DND-41 (cell line): ENCODE measurements around the gene GLUD1.
"Not testable (repeated sequence)": the region's sequence is repeated elsewhere in the genome, so short reads cannot be mapped to it uniquely, and the experiment has no call there.

Source experiments
- ATAC-seq: fragments of 200-7000 bp; cut with Tn5 transposase; 3 replicates; pipeline ENCODE4 v1.9.1; 2021; ENCODE audit warnings: low read depth; ENCODE audit not compliant: insufficient read depth
- DNase-seq: peaks from one replicate; pipeline ENCODE4 v3.0.0-alpha.2; 2020
- H2AFZ ChIP-seq: 2 replicates; pipeline ENCODE4 v1.6.0; 2012; ENCODE audit warnings: low read depth, low read length
- H3K27ac ChIP-seq: 2 replicates; pipeline ENCODE4 v1.5.1; 2012; ENCODE audit warnings: low read length, inconsistent platforms
- H3K27me3 ChIP-seq: fragments of 200-600 bp; sonication (generic); 2 replicates; pipeline ENCODE4 v1.6.0; 2012; ENCODE audit warnings: low read length, mild to moderate bottlenecking, inconsistent platforms; ENCODE audit not compliant: insufficient read depth, poor library complexity
- H3K36me3 ChIP-seq: 2 replicates; pipeline ENCODE4 v1.5.1; 2012; ENCODE audit warnings: low read length, inconsistent platforms; ENCODE audit not compliant: insufficient read depth
- H3K4me1 ChIP-seq: 2 replicates; pipeline ENCODE4 v1.5.1; 2012; ENCODE audit warnings: mild to moderate bottlenecking, low read length; ENCODE audit not compliant: insufficient read depth
- H3K4me2 ChIP-seq: 2 replicates; pipeline ENCODE4 v1.6.0; 2012; ENCODE audit warnings: mild to moderate bottlenecking, moderate library complexity, low read length, inconsistent platforms; ENCODE audit not compliant: insufficient read depth
- H3K4me3 ChIP-seq, 2 experiments: fragments of 200-600 bp in 1 of 2; shearing (Covaris generic) in 1 of 2; 2 replicates each; pipeline ENCODE4 v1.5.1; 2012 to 2016; ENCODE audit warnings: inconsistent platforms in 2 of 2, low read length in 2 of 2, mild to moderate bottlenecking in 2 of 2, low read depth in 1 of 2, moderate library complexity in 1 of 2
- H3K79me2 ChIP-seq: 2 replicates; pipeline ENCODE4 v1.6.0; 2012; ENCODE audit warnings: low read length, inconsistent platforms; ENCODE audit not compliant: insufficient read depth
- H3K9ac ChIP-seq: 2 replicates; pipeline ENCODE4 v1.6.0; 2012; ENCODE audit warnings: low read depth, mild to moderate bottlenecking, inconsistent platforms, low read length, moderate library complexity
- H3K9me3 ChIP-seq: 2 replicates; pipeline ENCODE4 v1.5.1; 2012; ENCODE audit warnings: low read length, moderate library complexity, mild to moderate bottlenecking, inconsistent platforms; ENCODE audit not compliant: insufficient read depth, severe bottlenecking
- H4K20me1 ChIP-seq: 2 replicates; pipeline ENCODE4 v1.6.0; 2012; ENCODE audit warnings: low read length; ENCODE audit not compliant: insufficient read depth
- EZH2 ChIP-seq: IDR thresholded peaks from 3 replicates; pipeline ENCODE4 v1.6.1; 2012; ENCODE audit warnings: borderline replicate concordance, low read depth, mild to moderate bottlenecking, moderate library complexity, low read length, inconsistent platforms; ENCODE audit not compliant: severe bottlenecking
- TF ChIP-seq, protein P1 (sequence below): IDR thresholded peaks from 2 replicates; pipeline ENCODE4 v1.5.1; 2012; ENCODE audit warnings: borderline replicate concordance, low read length, moderate library complexity, mild to moderate bottlenecking; ENCODE audit not compliant: poor library complexity, severe bottlenecking; ENCODE audit errors: extremely low read depth

Gene GLUD1

DNA sequence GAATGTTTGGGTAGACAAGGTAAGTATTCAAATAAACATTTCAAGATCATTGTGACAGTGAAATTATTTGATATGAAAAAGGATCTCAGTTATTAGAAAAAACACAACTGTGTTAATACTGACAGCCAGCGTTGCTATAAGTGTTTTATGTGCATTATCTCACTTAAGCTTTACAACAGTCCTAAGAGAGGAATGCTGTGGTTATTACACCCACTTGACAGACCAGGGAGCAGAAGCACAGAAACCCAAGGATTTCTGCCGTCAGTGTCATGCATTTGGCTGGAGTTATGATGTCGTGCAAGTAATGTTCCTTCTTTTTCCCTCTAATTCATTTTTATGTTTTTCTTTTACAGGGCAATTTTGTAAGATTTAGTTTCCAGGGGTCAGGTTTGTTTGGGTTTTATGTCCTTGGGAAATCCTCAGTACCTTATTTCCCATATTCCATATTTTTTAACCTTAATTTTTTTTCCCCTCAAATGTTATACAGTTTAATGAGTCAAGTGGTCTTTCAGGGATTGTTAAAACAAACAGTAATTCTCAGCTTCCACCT, 33.0 kb upstream of the GLUD1 start:
- DNase-seq, H3K27me3 ChIP-seq, H3K79me2 ChIP-seq, H3K9me3 ChIP-seq, H3K4me2 ChIP-seq, H2AFZ ChIP-seq, H3K4me1 ChIP-seq, H4K20me1 ChIP-seq, H3K27ac ChIP-seq, H3K9ac ChIP-seq, H3K36me3 ChIP-seq, ATAC-seq, H3K4me3 ChIP-seq: not testable (repeated sequence)

DNA sequence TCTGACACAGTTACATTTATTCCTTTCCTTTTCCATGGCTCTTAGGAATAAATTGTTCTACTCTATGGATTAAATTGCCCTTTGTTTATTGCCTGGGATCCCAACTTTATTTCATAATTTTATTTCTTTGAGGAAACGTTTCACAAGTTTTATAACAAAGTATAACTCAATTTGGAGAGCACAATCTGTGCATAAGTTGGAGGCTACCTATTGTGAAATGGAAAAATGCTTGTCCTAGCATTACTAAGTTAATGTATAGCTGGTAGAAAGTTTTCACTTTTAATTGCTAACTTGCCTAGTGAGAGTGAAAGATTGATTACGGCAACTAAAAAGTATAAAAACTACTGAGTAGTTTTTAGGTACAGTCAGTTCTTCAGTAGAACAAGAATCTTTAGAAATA, 32.4 kb upstream of the GLUD1 start:
- H4K20me1 ChIP-seq, result not testable (repeated sequence)

DNA sequence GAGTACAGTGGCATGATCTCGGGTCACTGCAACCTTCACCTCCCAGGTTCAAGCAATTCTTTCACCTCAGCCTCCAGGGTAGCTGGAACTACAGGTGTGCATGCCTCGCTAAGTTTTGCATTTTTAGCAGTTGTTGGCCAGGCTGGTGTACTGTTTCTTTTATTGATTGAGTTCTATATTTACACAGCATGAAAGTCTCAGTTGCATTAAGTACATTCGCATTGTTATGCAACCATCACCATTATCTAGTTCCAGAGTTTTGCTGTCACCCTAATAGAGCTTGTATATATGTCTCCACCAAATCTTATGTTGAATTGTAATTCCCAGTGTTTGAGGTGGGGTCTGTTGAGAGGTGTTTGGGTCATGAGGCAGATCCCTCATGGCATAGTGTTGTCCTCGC, 28.7 kb upstream of the GLUD1 start:
- not testable (repeated sequence) for H3K4me3 ChIP-seq, H3K4me1 ChIP-seq, H3K79me2 ChIP-seq, DNase-seq, H3K36me3 ChIP-seq, ATAC-seq, H4K20me1 ChIP-seq, H3K27me3 ChIP-seq, H3K9ac ChIP-seq, H3K9me3 ChIP-seq, H3K4me2 ChIP-seq, H2AFZ ChIP-seq, H3K27ac ChIP-seq

More for the DNA sequence above, 32.4 kb upstream of the GLUD1 start:
- H3K36me3 ChIP-seq, H2AFZ ChIP-seq, H3K4me2 ChIP-seq, H3K27me3 ChIP-seq, DNase-seq, H3K9me3 ChIP-seq, ATAC-seq, H3K4me1 ChIP-seq, H3K27ac ChIP-seq, H3K9ac ChIP-seq, H3K79me2 ChIP-seq, H3K4me3 ChIP-seq: not testable (repeated sequence)

DNA sequence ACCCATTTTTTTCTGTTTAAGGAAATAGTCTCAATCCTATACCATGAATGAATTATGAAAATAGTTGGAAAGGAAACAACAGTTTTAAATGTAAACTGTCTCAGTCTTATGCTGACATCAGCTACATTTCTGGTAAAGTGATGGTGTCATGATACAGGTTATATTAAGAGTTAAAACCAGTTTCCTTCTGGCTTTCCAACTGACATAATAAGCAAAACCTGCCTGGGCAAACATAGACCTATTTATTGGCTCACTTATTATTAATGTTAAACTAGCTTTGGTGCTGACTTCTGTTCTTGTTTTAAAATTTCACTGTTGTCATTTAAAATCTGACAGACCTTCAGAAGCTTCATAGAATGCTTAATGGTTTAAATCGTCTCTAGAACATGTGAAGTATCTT, 24.4 kb upstream of the GLUD1 start:
- H3K9ac ChIP-seq, H4K20me1 ChIP-seq, DNase-seq, H3K4me3 ChIP-seq, H3K79me2 ChIP-seq, ATAC-seq, H3K4me1 ChIP-seq, H3K36me3 ChIP-seq, H3K9me3 ChIP-seq, H2AFZ ChIP-seq, H3K27me3 ChIP-seq, H3K27ac ChIP-seq, H3K4me2 ChIP-seq: not testable (repeated sequence)

DNA sequence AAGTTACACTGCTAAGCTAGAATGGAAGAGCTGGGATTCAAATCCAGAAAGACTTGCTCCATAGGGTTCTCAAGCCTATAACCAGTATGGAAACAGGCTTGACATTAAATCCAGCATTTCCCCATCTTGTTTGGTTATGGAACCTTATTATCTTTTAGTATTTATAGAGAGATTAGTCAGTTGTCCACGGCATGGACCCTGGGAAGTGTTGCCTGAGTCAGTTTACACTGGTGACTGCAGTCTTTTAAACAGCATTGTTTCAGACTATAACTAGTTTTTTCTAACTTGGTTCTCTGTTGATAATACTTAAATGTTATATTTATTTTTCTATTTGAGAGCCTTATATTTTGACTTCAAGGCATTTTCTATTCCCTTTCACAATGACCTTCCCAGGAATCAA, 23.5 kb upstream of the GLUD1 start:
- not testable (repeated sequence) for H4K20me1 ChIP-seq, H3K36me3 ChIP-seq, H3K27ac ChIP-seq, ATAC-seq, H2AFZ ChIP-seq, H3K4me1 ChIP-seq, H3K79me2 ChIP-seq, H3K27me3 ChIP-seq, DNase-seq, H3K4me3 ChIP-seq, H3K9me3 ChIP-seq, H3K9ac ChIP-seq, H3K4me2 ChIP-seq

DNA sequence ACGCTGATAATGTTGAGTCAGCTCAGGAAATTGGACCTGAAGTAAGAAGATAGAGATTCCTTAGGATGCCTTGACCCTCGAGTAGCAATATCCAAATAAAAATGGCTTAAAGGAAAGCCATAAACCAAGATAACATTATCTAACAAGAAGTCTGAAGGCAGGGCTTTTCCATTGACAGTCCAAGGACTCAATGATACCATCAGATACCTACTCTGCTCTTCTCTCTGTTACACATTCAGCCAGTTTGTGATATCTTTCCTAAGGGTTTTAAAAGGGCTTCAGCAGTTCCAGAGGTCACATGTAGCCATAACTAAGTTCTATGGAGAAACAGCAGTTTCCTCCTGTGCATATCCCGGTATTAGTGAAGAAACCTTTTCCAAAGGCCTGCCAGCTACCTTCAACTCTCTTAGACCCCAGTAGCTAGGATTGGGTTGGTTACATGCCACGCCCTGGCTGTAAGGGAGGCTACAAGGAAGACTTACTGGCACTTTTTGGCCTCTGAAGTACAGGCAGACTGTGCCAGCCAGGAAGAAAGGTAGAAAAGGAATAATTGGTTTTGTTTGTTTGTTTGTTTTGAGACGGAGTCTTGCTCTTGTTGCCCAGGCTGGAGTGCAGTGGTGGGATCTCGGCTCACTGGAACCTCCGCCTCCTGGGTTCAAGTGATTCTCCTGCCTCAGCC, 10.9 kb upstream of the GLUD1 start:
- no peaks in the 10 kb centered on the region for H3K9me3 ChIP-seq
- peaks cover 32% of the 10 kb centered on the region; the same call in 1 of the 2 replicates for H3K36me3 ChIP-seq
- ATAC-seq, result no peak
- no peak overlapping the region for H3K4me3 ChIP-seq
- no peaks in the 10 kb centered on the region for H3K27me3 ChIP-seq
- no peak for DNase-seq
- no peak overlapping the region for H3K4me2 ChIP-seq
- H4K20me1 ChIP-seq, result no peaks in the 10 kb centered on the region
- H3K4me1 ChIP-seq, result no peaks in the 10 kb centered on the region
- H3K27ac ChIP-seq, result no peak overlapping the region
- H3K9ac ChIP-seq, result no peak overlapping the region
- H2AFZ ChIP-seq, result no peak overlapping the region
- no peak for TF ChIP-seq EZH2
- TF ChIP-seq, protein P1, sequence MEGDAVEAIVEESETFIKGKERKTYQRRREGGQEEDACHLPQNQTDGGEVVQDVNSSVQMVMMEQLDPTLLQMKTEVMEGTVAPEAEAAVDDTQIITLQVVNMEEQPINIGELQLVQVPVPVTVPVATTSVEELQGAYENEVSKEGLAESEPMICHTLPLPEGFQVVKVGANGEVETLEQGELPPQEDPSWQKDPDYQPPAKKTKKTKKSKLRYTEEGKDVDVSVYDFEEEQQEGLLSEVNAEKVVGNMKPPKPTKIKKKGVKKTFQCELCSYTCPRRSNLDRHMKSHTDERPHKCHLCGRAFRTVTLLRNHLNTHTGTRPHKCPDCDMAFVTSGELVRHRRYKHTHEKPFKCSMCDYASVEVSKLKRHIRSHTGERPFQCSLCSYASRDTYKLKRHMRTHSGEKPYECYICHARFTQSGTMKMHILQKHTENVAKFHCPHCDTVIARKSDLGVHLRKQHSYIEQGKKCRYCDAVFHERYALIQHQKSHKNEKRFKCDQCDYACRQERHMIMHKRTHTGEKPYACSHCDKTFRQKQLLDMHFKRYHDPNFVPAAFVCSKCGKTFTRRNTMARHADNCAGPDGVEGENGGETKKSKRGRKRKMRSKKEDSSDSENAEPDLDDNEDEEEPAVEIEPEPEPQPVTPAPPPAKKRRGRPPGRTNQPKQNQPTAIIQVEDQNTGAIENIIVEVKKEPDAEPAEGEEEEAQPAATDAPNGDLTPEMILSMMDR, result no peak
- no peaks in the 10 kb centered on the region; the same call in 1 of the 2 replicates for H3K79me2 ChIP-seq

DNA sequence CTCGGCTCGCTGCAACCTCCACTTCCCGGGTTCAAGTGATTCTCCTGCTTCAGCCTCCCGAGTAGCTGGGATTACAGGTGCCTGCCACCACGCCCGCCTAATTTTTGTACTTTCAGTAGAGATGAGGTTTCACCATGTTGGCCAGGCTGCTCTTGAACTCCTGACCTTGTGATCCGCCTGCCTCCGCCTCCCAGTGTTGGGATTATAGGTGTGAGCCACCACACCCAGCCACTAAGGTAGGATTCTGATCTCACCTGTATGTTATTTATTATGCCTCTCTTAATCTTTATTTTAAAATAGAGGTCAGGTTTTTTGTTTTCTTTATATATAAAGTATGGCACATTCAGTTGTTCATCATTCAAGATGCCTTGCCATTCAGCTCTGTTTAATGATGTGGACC, 10.1 kb upstream of the GLUD1 start:
- not testable (repeated sequence) for H3K79me2 ChIP-seq, H2AFZ ChIP-seq, ATAC-seq, H4K20me1 ChIP-seq, H3K9ac ChIP-seq, H3K4me1 ChIP-seq, DNase-seq, H3K4me3 ChIP-seq, H3K9me3 ChIP-seq, H3K27ac ChIP-seq, H3K4me2 ChIP-seq, H3K27me3 ChIP-seq
- peaks cover 37% of the 10 kb centered on the region; the same call in 1 of the 2 replicates for H3K36me3 ChIP-seq
